TTC549 (cell line): ENCODE measurements around the gene DEFB123.
"Not testable (repeated sequence)": the region's sequence is repeated elsewhere in the genome, so short reads cannot be mapped to it uniquely, and the experiment has no call there.

ENCODE experiments used
- FAIRE-seq: peaks from 2 replicates; lab custom pipeline; 2012; peaks lifted over from hg19 to GRCh38; lab: Jason Lieb, UNC

Gene DEFB123

GRCh38 chr20:31440012-31440659 lies at the start of gene DEFB123:
TSS of gene DEFB123 (plus strand) at chr20:31440632. CDS start at chr20:31440699, 67 bp downstream.
- no peak for FAIRE-seq

GRCh38 chr20:31392836-31393235 lies 47.6 kb upstream of the DEFB123 start:
- no peak for FAIRE-seq

- FAIRE-seq = no peak
Measured at GRCh38 chr20:31394900-31395299, 45.5 kb upstream of the DEFB123 start.

- FAIRE-seq = no peak
Measured at GRCh38 chr20:31403886-31404285, 36.5 kb upstream of the DEFB123 start.

GRCh38 chr20:31406115-31406514 lies 34.3 kb upstream of the DEFB123 start, which contains the start of gene DEFB121:
TSS of gene DEFB121 (minus strand) at chr20:31406215. CDS start at chr20:31406152, 63 bp downstream.
- FAIRE-seq = no peak

GRCh38 chr20:31410011-31410410 lies 30.4 kb upstream of the DEFB123 start:
- no peak for FAIRE-seq

- no peak for FAIRE-seq
Measured at GRCh38 chr20:31414381-31414780, 26.1 kb upstream of the DEFB123 start.

- no peak for FAIRE-seq
Measured at GRCh38 chr20:31415653-31416052, 24.8 kb upstream of the DEFB123 start.

GRCh38 chr20:31418307-31418706 lies 22.1 kb upstream of the DEFB123 start:
- no peak for FAIRE-seq

GRCh38 chr20:31425797-31426196 lies 14.6 kb upstream of the DEFB123 start:
- no peak for FAIRE-seq

- FAIRE-seq = not testable (repeated sequence)
Measured at GRCh38 chr20:31426891-31427551, 13.4 kb upstream of the DEFB123 start.

- FAIRE-seq = not testable (repeated sequence)
Measured at GRCh38 chr20:31427576-31427975, 12.9 kb upstream of the DEFB123 start.

GRCh38 chr20:31430568-31431115 lies 9.8 kb upstream of the DEFB123 start:
- no peak for FAIRE-seq

GRCh38 chr20:31446084-31446819 lies 5.8 kb downstream of the DEFB123 start:
- FAIRE-seq = no peak

- no peak for FAIRE-seq
Measured at GRCh38 chr20:31449511-31450414, 9.3 kb downstream of the DEFB123 start.

- no peak for FAIRE-seq
Measured at GRCh38 chr20:31452575-31452974, 12.1 kb downstream of the DEFB123 start.

GRCh38 chr20:31454361-31454760 lies 13.9 kb downstream of the DEFB123 start:
- no peak for FAIRE-seq

- not testable (repeated sequence) for FAIRE-seq
Measured at GRCh38 chr20:31470946-31471345, 30.5 kb downstream of the DEFB123 start.

GRCh38 chr20:31472395-31473330 lies 32.2 kb downstream of the DEFB123 start:
- no peak for FAIRE-seq

GRCh38 chr20:31473331-31474096 lies 33.1 kb downstream of the DEFB123 start:
- no peak for FAIRE-seq
